ENCODE measurements around the gene FOXB1.

FOXB1 gene

DNA sequence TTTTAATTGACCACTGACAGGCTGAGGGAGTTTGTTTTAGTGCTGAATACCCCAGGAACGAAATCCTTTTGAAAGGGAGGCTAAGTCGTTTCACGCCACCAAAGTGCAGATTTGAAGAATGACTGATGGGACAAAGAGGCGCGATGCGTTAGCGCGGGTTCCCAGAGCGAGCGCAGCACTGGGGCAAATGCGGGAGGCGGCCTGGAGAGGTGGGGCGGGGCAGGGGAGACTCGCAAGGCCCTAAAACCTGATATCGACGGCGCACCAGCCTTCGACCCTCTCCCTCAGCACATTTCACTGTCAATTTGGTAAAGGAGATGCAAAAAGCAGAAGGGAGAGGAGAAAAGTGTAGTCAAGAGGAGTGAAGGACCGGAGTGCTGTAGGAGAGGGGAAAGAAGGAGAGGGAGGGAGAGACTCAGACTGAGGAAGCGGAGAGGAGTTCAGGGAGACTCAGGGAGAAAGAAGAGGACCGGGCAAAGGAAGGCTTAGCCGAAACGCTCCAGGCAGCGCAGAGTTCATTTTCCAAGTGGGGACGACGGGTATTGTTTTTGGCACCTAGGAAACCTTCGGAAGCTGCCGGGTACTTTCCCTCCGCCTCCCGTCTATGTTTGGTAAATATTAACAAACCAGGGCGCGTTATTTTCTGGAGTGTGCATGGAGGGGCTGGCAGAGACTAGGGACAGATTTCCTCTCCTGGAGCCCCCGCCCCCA is 3.8 kb upstream of the FOXB1 start:
- TF ChIP-seq CTCF (IDR thresholded peaks at IDR 0.05) = no peak
- Mint-ChIP-seq H3K9me3 (no peaks in the 10 kb centered on the region), H3K4me3 (peak overlapping the region; percentile 93), H3K27me3 (ENCODE audit: low read depth, poor library complexity) (peaks cover 59% of the 10 kb centered on the region), H3K27ac (no peak overlapping the region), H3K4me1 (peaks cover 79% of the 10 kb centered on the region), H3K36me3 (ENCODE audit: low read depth) (no peaks in the 10 kb centered on the region)
- DNase-seq = peak; percentile 60

- no peak for TF ChIP-seq CTCF (IDR thresholded peaks at IDR 0.05)
- no peak for DNase-seq
- no peaks in the 10 kb centered on the region for H3K36me3 Mint-ChIP-seq (ENCODE audit: low read depth)
- peaks cover 78% of the 10 kb centered on the region for H3K4me1 Mint-ChIP-seq
- no peak overlapping the region for H3K27ac Mint-ChIP-seq
- H3K4me3 Mint-ChIP-seq = peak overlapping the region; percentile 93
- no peaks in the 10 kb centered on the region for H3K9me3 Mint-ChIP-seq
- peaks cover 54% of the 10 kb centered on the region for H3K27me3 Mint-ChIP-seq (ENCODE audit: low read depth, poor library complexity)
These were observed 3.1 kb upstream of the FOXB1 start for GRCh38 chr15:60000824-60001609.

DNA sequence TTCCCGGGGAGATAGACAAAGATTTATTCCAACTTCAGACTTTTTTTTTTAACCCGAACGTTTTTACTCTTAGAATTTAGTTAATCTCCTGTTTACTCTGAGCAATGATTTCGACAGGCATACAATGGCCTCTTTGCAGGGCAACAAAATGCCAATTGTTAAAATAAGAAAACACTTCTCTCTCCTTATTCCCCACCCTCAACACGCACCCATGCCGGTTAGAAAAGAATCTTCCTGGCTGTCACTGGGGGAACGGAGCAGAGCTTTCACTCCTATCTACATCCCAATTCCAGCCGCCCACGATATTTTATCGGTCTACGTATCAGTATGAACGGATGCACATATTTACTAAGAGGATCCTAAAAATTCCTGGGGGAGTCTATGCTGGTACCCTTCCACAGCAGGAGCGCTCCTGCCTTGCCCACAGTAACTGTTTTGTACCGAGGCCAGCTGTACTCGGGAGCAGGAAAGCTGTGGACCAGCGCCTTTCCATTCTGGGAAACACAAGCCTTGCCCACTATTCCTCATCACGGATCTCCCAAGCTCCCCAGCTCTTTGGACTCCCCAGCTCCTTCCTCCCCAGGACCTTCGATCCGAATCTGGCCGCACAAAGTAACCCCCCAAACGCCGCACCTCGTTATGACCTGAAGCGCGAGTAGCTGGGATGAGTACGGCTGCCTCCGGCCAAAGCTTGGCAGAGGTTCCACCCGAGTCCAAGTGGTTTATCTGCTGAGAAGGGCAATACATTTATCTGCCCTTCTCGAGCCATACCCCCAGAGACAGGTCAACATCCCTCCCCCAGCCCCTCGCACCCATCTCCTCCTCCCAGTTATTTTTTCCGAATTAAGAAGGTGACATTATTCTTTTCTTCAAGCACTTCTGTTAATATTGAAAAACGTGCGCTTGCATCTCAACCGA is 2.2 kb upstream of the FOXB1 start:
- Mint-ChIP-seq H3K4me3 (peak overlapping the region; percentile 93), H3K9me3 (no peaks in the 10 kb centered on the region), H3K36me3 (ENCODE audit: low read depth) (no peaks in the 10 kb centered on the region), H3K4me1 (peaks cover 78% of the 10 kb centered on the region), H3K27me3 (ENCODE audit: low read depth, poor library complexity) (peaks cover 47% of the 10 kb centered on the region), H3K27ac (no peak overlapping the region)
- TF ChIP-seq CTCF (IDR thresholded peaks at IDR 0.05) = no peak
- no peak for DNase-seq

GRCh38 chr15:60002528-60003218 is 1.4 kb upstream of the FOXB1 start:
- H3K4me1 Mint-ChIP-seq = peaks cover 78% of the 10 kb centered on the region
- no peak for DNase-seq
- no peaks in the 10 kb centered on the region for H3K9me3 Mint-ChIP-seq
- peaks cover 40% of the 10 kb centered on the region for H3K27me3 Mint-ChIP-seq (ENCODE audit: low read depth, poor library complexity)
- no peak for TF ChIP-seq CTCF (IDR thresholded peaks at IDR 0.05)
- H3K27ac Mint-ChIP-seq = no peak overlapping the region
- peak overlapping the region; percentile 93 for H3K4me3 Mint-ChIP-seq
- no peaks in the 10 kb centered on the region for H3K36me3 Mint-ChIP-seq (ENCODE audit: low read depth)

GRCh38 chr15:60003243-60004008 is 685 bp upstream of the FOXB1 start:
- no peak for DNase-seq
- Mint-ChIP-seq H3K4me1 (peaks cover 78% of the 10 kb centered on the region), H3K36me3 (ENCODE audit: low read depth) (no peaks in the 10 kb centered on the region), H3K9me3 (no peaks in the 10 kb centered on the region), H3K27ac (no peak overlapping the region), H3K4me3 (peak overlapping the region; percentile 93), H3K27me3 (ENCODE audit: low read depth, poor library complexity) (peaks cover 43% of the 10 kb centered on the region)
- TF ChIP-seq CTCF (IDR thresholded peaks at IDR 0.05) = no peak

Measured in nephron progenitor cell (in vitro differentiated cells).